Measurements from ENCODE around the gene CLASP1.

The CLASP1 gene

DNA sequence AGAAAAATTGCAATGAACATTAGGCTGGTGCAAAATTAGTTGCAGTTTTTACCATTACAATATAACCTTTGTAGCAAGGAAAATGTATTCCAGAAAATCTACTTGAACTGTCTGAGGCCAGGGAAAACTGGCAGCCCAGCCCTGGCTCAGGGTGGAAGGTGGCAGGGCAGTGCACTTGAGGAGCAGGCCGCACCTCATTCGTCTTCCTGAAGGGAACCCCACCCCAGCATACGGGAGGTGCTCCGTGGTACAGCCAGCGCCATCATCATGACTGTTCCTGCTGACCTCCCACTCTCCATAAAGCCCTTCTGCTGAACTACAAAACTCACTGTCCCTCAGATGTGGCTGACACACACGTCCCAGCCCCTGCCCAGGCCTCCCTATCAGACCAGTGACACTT lies 298.4 kb downstream of the CLASP1 start:
- H3K27ac ChIP-seq (replicated peaks) = no peak overlapping the region
- no peak for TF ChIP-seq POLR2AphosphoS5 (IDR thresholded peaks at IDR 0.05; ENCODE audit: low read depth)
- no peak for TF ChIP-seq SPI1 (IDR thresholded peaks at IDR 0.05; ENCODE audit: borderline replicate concordance, low read depth)
- TF ChIP-seq, protein P1, sequence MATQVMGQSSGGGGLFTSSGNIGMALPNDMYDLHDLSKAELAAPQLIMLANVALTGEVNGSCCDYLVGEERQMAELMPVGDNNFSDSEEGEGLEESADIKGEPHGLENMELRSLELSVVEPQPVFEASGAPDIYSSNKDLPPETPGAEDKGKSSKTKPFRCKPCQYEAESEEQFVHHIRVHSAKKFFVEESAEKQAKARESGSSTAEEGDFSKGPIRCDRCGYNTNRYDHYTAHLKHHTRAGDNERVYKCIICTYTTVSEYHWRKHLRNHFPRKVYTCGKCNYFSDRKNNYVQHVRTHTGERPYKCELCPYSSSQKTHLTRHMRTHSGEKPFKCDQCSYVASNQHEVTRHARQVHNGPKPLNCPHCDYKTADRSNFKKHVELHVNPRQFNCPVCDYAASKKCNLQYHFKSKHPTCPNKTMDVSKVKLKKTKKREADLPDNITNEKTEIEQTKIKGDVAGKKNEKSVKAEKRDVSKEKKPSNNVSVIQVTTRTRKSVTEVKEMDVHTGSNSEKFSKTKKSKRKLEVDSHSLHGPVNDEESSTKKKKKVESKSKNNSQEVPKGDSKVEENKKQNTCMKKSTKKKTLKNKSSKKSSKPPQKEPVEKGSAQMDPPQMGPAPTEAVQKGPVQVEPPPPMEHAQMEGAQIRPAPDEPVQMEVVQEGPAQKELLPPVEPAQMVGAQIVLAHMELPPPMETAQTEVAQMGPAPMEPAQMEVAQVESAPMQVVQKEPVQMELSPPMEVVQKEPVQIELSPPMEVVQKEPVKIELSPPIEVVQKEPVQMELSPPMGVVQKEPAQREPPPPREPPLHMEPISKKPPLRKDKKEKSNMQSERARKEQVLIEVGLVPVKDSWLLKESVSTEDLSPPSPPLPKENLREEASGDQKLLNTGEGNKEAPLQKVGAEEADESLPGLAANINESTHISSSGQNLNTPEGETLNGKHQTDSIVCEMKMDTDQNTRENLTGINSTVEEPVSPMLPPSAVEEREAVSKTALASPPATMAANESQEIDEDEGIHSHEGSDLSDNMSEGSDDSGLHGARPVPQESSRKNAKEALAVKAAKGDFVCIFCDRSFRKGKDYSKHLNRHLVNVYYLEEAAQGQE (IDR thresholded peaks at IDR 0.05; ENCODE audit: insufficient replicate concordance, low read depth) = no peak
- TF ChIP-seq, protein P2, sequence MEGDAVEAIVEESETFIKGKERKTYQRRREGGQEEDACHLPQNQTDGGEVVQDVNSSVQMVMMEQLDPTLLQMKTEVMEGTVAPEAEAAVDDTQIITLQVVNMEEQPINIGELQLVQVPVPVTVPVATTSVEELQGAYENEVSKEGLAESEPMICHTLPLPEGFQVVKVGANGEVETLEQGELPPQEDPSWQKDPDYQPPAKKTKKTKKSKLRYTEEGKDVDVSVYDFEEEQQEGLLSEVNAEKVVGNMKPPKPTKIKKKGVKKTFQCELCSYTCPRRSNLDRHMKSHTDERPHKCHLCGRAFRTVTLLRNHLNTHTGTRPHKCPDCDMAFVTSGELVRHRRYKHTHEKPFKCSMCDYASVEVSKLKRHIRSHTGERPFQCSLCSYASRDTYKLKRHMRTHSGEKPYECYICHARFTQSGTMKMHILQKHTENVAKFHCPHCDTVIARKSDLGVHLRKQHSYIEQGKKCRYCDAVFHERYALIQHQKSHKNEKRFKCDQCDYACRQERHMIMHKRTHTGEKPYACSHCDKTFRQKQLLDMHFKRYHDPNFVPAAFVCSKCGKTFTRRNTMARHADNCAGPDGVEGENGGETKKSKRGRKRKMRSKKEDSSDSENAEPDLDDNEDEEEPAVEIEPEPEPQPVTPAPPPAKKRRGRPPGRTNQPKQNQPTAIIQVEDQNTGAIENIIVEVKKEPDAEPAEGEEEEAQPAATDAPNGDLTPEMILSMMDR (IDR thresholded peaks at IDR 0.05; ENCODE audit: insufficient read depth, low read length) = no peak
- no peak for TF ChIP-seq GABPA (IDR thresholded peaks at IDR 0.05; ENCODE audit: low read depth)
- no peak overlapping the region for H3K4me3 ChIP-seq (replicated peaks; ENCODE audit: insufficient read depth, low read length)
- no peak for DNase-seq (ENCODE audit: low read depth in 1 of 2, low spot score in 1 of 2)
- H3K27me3 ChIP-seq (ENCODE audit: insufficient read depth, poor library complexity, severe bottlenecking) = no peaks in the 10 kb centered on the region

DNA sequence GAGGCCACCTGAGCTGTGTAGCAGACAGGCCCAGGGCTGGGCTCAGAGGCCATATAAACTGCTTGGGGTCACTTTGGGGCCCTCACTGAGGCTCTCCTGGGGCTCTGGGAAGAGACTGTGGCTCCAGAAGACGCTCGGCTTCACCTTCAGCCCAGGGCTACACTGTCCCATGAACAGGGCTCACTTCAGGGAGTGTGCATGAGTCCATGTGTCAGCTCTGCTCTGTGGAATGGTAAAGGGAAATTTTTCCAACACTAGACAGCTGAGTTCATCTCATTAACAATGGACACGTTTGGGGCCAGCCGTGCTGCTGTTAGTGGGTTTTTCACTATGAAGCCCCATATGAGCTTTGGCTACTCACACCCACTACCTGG lies 298.9 kb downstream of the CLASP1 start:
- TF ChIP-seq, protein P1 (IDR thresholded peaks at IDR 0.05; ENCODE audit: insufficient replicate concordance, low read depth) = no peak
- no peak for TF ChIP-seq POLR2AphosphoS5 (IDR thresholded peaks at IDR 0.05; ENCODE audit: low read depth)
- TF ChIP-seq, protein P2 (IDR thresholded peaks at IDR 0.05; ENCODE audit: insufficient read depth, low read length) = no peak
- no peak for TF ChIP-seq SPI1 (IDR thresholded peaks at IDR 0.05; ENCODE audit: borderline replicate concordance, low read depth)
- TF ChIP-seq GABPA (IDR thresholded peaks at IDR 0.05; ENCODE audit: low read depth) = no peak
- DNase-seq (ENCODE audit: low read depth in 1 of 2, low spot score in 1 of 2) = no peak
- H3K4me3 ChIP-seq (replicated peaks; ENCODE audit: insufficient read depth, low read length) = no peak overlapping the region
- no peak overlapping the region for H3K27ac ChIP-seq (replicated peaks)
- H3K27me3 ChIP-seq (ENCODE audit: insufficient read depth, poor library complexity, severe bottlenecking) = no peaks in the 10 kb centered on the region

DNA sequence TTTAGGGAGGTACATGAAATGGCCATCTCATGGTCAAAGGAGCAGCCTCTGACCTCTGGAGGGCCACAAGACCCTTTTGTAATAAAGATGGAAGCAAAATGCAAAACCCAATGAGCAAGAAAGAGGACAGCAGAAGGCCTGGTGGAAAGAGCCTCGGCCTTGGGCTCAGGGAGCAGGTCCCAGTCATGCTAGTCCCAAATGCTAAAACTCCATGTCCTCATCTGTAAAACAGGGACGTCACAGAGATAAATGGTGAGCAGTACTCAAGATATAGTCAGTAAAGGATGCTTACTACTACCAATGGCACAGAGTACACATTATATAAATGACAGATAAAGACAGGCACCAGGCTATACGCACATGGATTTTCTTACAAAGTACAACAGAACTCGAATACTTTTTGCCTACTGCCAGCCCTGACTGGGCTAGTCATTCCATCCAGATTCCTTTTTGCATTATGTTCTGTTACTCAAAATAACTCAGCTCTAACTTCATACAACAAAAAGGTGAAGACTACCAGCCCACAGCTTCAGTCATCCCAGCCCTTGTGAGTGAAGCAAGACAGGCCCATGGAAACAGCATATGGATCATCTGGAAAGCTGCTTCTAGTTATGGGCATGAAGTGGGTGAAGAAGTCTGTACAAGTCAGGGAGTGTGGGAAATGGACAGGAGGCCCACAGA lies 299.4 kb downstream of the CLASP1 start:
- Histone ChIP-seq H3K27me3 (ENCODE audit: insufficient read depth, poor library complexity, severe bottlenecking) (no peaks in the 10 kb centered on the region), H3K27ac (replicated peaks) (no peak overlapping the region), H3K4me3 (replicated peaks; ENCODE audit: insufficient read depth, low read length) (no peak overlapping the region)
- DNase-seq (ENCODE audit: low read depth in 1 of 2, low spot score in 1 of 2) = no peak
- TF ChIP-seq, protein P2 (IDR thresholded peaks at IDR 0.05; ENCODE audit: insufficient read depth, low read length) = no peak
- TF ChIP-seq GABPA (IDR thresholded peaks at IDR 0.05; ENCODE audit: low read depth) (no peak), POLR2AphosphoS5 (IDR thresholded peaks at IDR 0.05; ENCODE audit: low read depth) (no peak), SPI1 (IDR thresholded peaks at IDR 0.05; ENCODE audit: borderline replicate concordance, low read depth) (no peak)
- TF ChIP-seq, protein P1 (IDR thresholded peaks at IDR 0.05; ENCODE audit: insufficient replicate concordance, low read depth) = no peak

All from HL-60 (cell line).